ENCODE measurements around the gene TGFB1I1. TPM values are rescaled to one million over a fixed set of nuclear protein-coding genes. Genes with fewer than 3 reads are reported as not detected.

TGFB1I1 gene
- total and polyA plus RNA-seq, 2 donors (not counting 3 experiments of a cell fraction or from before 2014, with no cell fraction given): 73.7 to 115 TPM

- CTCF ChIA-PET: interaction anchor here (0.9 kb wide), 1 partner anchor 477 kb away, joined by 3 read pairs; the partner anchor contains the start of gene HSD3B7
- FAIRE-seq: no peak
These were observed 9.8 kb upstream of the TGFB1I1 start for GRCh38 chr16:31461921-31462804.

DNA sequence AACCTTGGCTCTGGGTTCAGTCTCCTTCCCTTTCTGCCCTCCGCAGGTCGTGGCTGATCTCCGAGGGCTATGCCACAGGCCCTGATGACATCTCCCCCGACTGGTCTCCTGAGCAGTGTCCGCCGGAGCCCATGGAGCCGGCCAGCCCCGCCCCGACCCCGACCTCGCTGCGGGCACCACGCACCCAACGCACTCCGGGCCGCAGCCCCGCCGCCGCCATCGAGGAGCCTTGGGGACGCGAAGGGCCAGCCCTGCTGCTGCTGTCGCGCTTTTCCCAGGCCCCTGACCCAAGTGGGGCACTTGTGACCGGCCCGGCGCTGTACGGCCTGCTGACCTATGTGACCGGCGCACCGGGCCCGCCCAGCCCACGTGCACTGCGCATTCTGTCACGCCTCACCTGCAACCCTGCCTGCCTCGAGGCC is 7.6 kb upstream of the TGFB1I1 start:
- H3K4me2 ChIP-seq (ENCODE audit: insufficient read depth, low read length): no peak overlapping the region
- DNase-seq (ENCODE audit: low read depth, low spot score): no peak
- peaks cover 6 to 27% of the 10 kb centered on the region in 2 experiments for H3K36me3 ChIP-seq (ENCODE audit: control insufficient read depth in 2 of 2, extremely low read depth in 1 of 2, insufficient read depth in 2 of 2, low read length in 2 of 2)
- H3K4me1 ChIP-seq (ENCODE audit: control insufficient read depth, extremely low read depth, insufficient read depth, low read length): peaks cover 8% of the 10 kb centered on the region
- no peaks in the 10 kb centered on the region for H3K9me3 ChIP-seq (replicated peaks; ENCODE audit: control insufficient read depth, insufficient read depth, low read length)
- intact Hi-C loops (cut with micrococcal nuclease) (no loop called here), dilution Hi-C loops (cut with MboI; ENCODE audit: extremely low pct_ligation_motif_present, low sequenced_read_pairs) (no loop called here)
- CTCF ChIA-PET: no interaction called here
- H3K27me3 ChIP-seq (ENCODE audit: control insufficient read depth in 2 of 2, insufficient read depth in 2 of 2, low read length in 2 of 2): no peaks in the 10 kb centered on the region
- no peak overlapping the region for H3K27ac ChIP-seq (ENCODE audit: insufficient read depth, low read depth, low read length)
- H3K9ac ChIP-seq (replicated peaks; ENCODE audit: extremely low read depth, insufficient read depth, low read length): no peak overlapping the region
- POLR2A ChIA-PET: no interaction called here
- H3K4me3 ChIP-seq (replicated peaks in 1 of 3; ENCODE audit: insufficient read depth in 1 of 3, low read depth in 1 of 3, low read length in 3 of 3): no peak overlapping the region
- TF ChIP-seq POLR2A (IDR thresholded peaks at IDR 0.05; ENCODE audit: low read depth, low read length) (no peak), POLR2AphosphoS5 (IDR thresholded peaks at IDR 0.05; ENCODE audit: insufficient read depth, low read depth, low read length) (no peak), GATA2 (IDR thresholded peaks at IDR 0.05; ENCODE audit: insufficient read depth, insufficient read length, low read depth, low read length) (no peak), EZH2 (IDR thresholded peaks at IDR 0.05; ENCODE audit: borderline replicate concordance, low read depth, low read length, severe bottlenecking) (no peak), JUN (IDR thresholded peaks at IDR 0.05; ENCODE audit: borderline replicate concordance, insufficient read depth, insufficient read length, low read depth) (no peak), FOS (IDR thresholded peaks at IDR 0.05; ENCODE audit: borderline replicate concordance, insufficient read depth, low read length) (no peak), MYC (IDR thresholded peaks at IDR 0.05; ENCODE audit: low read depth, low read length) (no peak)
- TF ChIP-seq, protein P1, sequence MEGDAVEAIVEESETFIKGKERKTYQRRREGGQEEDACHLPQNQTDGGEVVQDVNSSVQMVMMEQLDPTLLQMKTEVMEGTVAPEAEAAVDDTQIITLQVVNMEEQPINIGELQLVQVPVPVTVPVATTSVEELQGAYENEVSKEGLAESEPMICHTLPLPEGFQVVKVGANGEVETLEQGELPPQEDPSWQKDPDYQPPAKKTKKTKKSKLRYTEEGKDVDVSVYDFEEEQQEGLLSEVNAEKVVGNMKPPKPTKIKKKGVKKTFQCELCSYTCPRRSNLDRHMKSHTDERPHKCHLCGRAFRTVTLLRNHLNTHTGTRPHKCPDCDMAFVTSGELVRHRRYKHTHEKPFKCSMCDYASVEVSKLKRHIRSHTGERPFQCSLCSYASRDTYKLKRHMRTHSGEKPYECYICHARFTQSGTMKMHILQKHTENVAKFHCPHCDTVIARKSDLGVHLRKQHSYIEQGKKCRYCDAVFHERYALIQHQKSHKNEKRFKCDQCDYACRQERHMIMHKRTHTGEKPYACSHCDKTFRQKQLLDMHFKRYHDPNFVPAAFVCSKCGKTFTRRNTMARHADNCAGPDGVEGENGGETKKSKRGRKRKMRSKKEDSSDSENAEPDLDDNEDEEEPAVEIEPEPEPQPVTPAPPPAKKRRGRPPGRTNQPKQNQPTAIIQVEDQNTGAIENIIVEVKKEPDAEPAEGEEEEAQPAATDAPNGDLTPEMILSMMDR (IDR thresholded peaks at IDR 0.05; ENCODE audit: extremely low read depth in 1 of 2, insufficient read depth in 1 of 2, low read depth in 1 of 2, low read length in 2 of 2): no peak
- TF ChIP-seq, protein P2, sequence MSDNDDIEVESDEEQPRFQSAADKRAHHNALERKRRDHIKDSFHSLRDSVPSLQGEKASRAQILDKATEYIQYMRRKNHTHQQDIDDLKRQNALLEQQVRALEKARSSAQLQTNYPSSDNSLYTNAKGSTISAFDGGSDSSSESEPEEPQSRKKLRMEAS (IDR thresholded peaks at IDR 0.05; ENCODE audit: insufficient read depth, insufficient read length): no peak
- no peaks in the 10 kb centered on the region for H4K20me1 ChIP-seq (replicated peaks; ENCODE audit: control insufficient read depth, extremely low read depth, insufficient read depth, low read length)
- H3K79me2 ChIP-seq (ENCODE audit: control insufficient read depth, insufficient read depth, low read length): peaks cover 9% of the 10 kb centered on the region
- BruUV-seq (replicated peaks): no TSS peak
- no peak for FAIRE-seq
- no peaks in the 10 kb centered on the region for H3K9me1 ChIP-seq (replicated peaks; ENCODE audit: control insufficient read depth, extremely low read depth, insufficient read depth, low read length)
- H2AFZ ChIP-seq (ENCODE audit: low read depth, low read length): no peak overlapping the region

More at GRCh38 chr16:31461921-31462804, 9.8 kb upstream of the TGFB1I1 start:
- no peaks in the 10 kb centered on the region for H3K9me1 ChIP-seq (replicated peaks; ENCODE audit: control insufficient read depth, extremely low read depth, insufficient read depth, low read length)
- TF ChIP-seq, protein P1 (IDR thresholded peaks at IDR 0.05; ENCODE audit: extremely low read depth in 1 of 2, insufficient read depth in 1 of 2, low read depth in 1 of 2, low read length in 2 of 2): no peak
- H4K20me1 ChIP-seq (replicated peaks; ENCODE audit: control insufficient read depth, extremely low read depth, insufficient read depth, low read length): no peaks in the 10 kb centered on the region
- H3K27ac ChIP-seq (ENCODE audit: insufficient read depth, low read depth, low read length): no peak overlapping the region
- H3K9me3 ChIP-seq (replicated peaks; ENCODE audit: control insufficient read depth, insufficient read depth, low read length): no peaks in the 10 kb centered on the region
- no peaks in the 10 kb centered on the region for H3K27me3 ChIP-seq (ENCODE audit: control insufficient read depth in 2 of 2, insufficient read depth in 2 of 2, low read length in 2 of 2)
- peaks cover 22% of the 10 kb centered on the region for H3K79me2 ChIP-seq (ENCODE audit: control insufficient read depth, insufficient read depth, low read length)
- H3K9ac ChIP-seq (replicated peaks; ENCODE audit: extremely low read depth, insufficient read depth, low read length): no peak overlapping the region
- no peak overlapping the region for H2AFZ ChIP-seq (ENCODE audit: low read depth, low read length)
- POLR2A ChIA-PET: no interaction called here
- no peak overlapping the region for H3K4me2 ChIP-seq (ENCODE audit: insufficient read depth, low read length)
- peaks cover 6 to 25% of the 10 kb centered on the region in 2 experiments for H3K36me3 ChIP-seq (ENCODE audit: control insufficient read depth in 2 of 2, extremely low read depth in 1 of 2, insufficient read depth in 2 of 2, low read length in 2 of 2)
- DNase-seq (ENCODE audit: low read depth, low spot score): no peak
- H3K4me1 ChIP-seq (ENCODE audit: control insufficient read depth, extremely low read depth, insufficient read depth, low read length): peaks cover 18% of the 10 kb centered on the region
- dilution Hi-C loops (cut with MboI; ENCODE audit: extremely low pct_ligation_motif_present, low sequenced_read_pairs) (no loop called here), intact Hi-C loops (cut with micrococcal nuclease) (no loop called here)
- no peak overlapping the region for H3K4me3 ChIP-seq (replicated peaks in 1 of 3; ENCODE audit: insufficient read depth in 1 of 3, low read depth in 1 of 3, low read length in 3 of 3)
- BruUV-seq (replicated peaks): no TSS peak
